Omental fat pad (tissue), 4 donors: ENCODE data around the gene FOXC2. TPM values are rescaled to one million over a fixed set of nuclear protein-coding genes. Genes with fewer than 3 reads are reported as not detected.
"Not testable (repeated sequence)": the region's sequence is repeated elsewhere in the genome, so short reads cannot be mapped to it uniquely, and the experiment has no call there.

Source experiments
- ATAC-seq: fragments of 150-250 bp; one replicate; pipeline ENCODE4 v1.9.1; 2016; ENCODE audit warnings: mild to moderate bottlenecking, moderate library complexity; ENCODE audit not compliant: low FRiP score
- DNase-seq: peaks from one replicate; pipeline ENCODE4 v3.0.0-alpha.2; 2019; ENCODE audit warnings: low spot score
- total RNA-seq, 4 donors: library from RNA; depleted of rRNA; stranded (reverse); fragments of >200 nt; gene quantifications; one replicate each; pipeline ENCODE4 v1.1.0, GENCODE V29; 2016
- TF ChIP-seq, protein P1 (sequence below), 3 donors: fragments of 450-650 bp; IDR thresholded peaks; one replicate each; pipeline ENCODE4 v1.5.1; 2016 to 2017; ENCODE audit warnings: antibody characterized with exemption in 3 of 3, mild to moderate bottlenecking in 3 of 3, moderate library complexity in 2 of 3

Gene FOXC2
- total RNA-seq, 4 donors from 2014 or later = 0.25 to 0.72 (median 0.38) TPM

DNA sequence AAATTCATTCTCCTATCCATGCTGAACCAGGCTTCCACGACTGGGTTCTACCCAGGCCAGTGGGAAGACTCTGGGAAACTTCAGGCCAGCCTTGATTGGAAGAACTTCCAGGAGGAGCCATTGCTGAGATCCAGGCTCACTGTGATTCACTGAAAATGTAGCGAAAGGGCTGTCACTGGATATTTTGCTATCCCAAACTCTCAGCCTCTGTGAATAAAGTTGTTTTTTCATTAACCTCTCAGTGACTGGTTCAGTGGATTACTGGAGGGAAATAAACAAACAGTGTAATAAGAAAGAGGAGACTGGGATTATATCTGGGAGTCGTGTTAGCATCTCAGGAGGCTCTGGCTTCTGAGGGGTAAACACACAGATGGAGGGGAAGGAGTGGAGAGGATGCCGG is 14.8 kb downstream of the FOXC2 start:
- ATAC-seq (no peak), DNase-seq (no peak)
- TF ChIP-seq, protein P1, sequence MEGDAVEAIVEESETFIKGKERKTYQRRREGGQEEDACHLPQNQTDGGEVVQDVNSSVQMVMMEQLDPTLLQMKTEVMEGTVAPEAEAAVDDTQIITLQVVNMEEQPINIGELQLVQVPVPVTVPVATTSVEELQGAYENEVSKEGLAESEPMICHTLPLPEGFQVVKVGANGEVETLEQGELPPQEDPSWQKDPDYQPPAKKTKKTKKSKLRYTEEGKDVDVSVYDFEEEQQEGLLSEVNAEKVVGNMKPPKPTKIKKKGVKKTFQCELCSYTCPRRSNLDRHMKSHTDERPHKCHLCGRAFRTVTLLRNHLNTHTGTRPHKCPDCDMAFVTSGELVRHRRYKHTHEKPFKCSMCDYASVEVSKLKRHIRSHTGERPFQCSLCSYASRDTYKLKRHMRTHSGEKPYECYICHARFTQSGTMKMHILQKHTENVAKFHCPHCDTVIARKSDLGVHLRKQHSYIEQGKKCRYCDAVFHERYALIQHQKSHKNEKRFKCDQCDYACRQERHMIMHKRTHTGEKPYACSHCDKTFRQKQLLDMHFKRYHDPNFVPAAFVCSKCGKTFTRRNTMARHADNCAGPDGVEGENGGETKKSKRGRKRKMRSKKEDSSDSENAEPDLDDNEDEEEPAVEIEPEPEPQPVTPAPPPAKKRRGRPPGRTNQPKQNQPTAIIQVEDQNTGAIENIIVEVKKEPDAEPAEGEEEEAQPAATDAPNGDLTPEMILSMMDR (IDR thresholded peaks at IDR 0.05) = no peak

DNA sequence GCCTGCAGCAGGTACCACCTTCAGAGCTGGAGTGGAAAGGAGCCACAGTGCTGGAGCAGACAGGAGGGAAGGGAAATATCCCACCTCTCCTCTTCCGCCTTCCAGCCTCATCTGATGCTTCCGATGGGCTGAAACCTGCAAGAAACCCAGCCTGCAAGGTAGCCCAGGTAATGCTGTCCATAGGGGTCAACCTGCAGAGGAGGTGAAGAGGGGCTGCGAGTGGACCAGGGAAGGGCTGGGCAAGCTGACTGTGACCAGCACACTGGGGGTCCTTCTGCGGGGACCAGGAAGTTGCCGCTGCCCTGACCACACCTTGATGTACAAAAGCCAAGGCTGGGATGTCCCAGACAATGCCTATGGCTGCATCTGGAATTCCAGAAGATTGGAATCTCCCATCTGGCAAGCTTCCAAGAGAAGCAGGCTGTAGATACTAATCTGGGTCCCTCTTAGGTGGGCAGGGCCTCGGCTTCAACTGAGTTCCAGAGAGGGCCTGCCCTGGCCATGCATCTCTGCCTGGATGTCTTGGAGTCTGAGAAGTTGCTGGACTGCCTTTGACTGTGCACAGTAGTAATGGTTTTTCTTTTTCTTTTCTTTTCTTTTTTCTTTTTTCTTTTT is 17.5 kb downstream of the FOXC2 start:
- DNase-seq (no peak), ATAC-seq (no peak)
- TF ChIP-seq, protein P1 (IDR thresholded peaks at IDR 0.05) = no peak

DNA sequence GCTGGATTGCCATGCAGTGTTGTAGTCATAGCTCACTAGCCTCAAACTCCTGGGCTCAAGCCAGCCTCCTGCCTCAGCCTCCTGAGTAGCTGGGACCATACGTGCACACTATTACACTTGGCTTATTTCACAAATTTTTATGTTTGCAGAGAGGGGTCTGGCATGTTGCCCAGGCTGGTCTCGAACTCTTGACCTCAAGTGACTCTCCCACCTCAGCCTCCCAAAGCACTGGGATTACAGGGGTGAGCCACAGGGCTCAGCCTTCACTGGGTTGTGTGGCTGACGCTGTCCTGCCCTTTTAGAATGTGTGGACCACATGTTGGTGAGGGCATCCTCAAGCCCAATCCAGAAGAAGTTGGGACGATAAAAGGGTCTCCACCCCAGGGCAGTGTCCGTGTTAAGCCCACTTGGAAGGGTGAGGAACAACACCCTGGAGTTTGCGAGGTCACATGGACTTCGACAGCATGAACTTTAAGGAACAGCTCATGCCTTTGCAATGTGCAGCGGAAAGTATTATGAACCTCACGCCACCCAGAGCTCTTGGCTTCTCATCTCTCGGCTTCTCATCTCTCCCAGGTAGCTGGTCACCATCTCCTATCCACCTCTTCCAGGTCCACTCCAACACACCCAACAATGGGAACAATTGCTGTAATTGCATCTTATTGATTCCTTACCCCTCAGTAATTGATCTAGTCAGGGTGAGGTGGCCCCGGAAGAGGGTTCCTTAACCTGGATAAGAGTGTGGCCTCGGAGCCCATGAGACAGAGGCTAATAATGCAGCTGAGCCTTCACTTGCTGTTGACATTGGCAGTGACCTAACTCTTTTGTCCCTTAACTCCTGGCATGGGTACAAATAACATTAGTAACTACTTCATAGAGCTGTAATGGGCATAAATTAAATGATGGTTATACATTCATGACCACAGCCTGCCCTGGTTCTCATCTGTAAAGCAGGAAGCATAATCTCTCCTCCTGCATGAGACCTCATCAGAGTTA is 18.4 kb downstream of the FOXC2 start:
- TF ChIP-seq, protein P1 (IDR thresholded peaks at IDR 0.05) = no peak
- no peak for DNase-seq
- no peak for ATAC-seq

GRCh38 chr16:86585821-86586611 is 19.4 kb downstream of the FOXC2 start:
- no peak for DNase-seq
- no peak for ATAC-seq
- TF ChIP-seq, protein P1 (IDR thresholded peaks at IDR 0.05) = no peak

DNA sequence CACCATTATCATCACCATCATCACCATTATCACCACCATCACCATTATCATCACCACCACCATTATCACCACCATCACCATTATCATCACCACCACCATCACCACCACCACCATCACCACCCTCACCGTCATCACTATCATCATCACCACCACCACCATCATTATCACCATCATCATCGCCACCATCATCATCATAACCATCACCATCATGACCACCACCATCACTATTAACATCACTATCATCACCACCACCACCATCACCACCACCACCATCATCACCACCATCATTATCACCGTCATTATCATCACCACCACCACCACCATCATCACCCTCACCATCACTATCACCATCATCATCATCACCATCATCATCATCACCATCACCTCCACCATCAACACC is 20.9 kb downstream of the FOXC2 start:
- no peak for ATAC-seq
- DNase-seq = no peak
- TF ChIP-seq, protein P1 (IDR thresholded peaks at IDR 0.05) = no peak

- not testable (repeated sequence) for DNase-seq, ATAC-seq
Measured at GRCh38 chr16:86587955-86588354, 21.3 kb downstream of the FOXC2 start.
